Neural cell (in vitro differentiated cells): ENCODE data around the gene DPYD.
A peak's percentile ranks its signal among the peaks of the same experiment; 100 is the strongest.

Experiments
- EP300 ChIP-seq: fragments of 450-650 bp; conservative IDR thresholded peaks from 2 replicates; pipeline ENCODE4 v1.6.1; 2014; ENCODE audit warnings: antibody characterized with exemption, mild to moderate bottlenecking, moderate library complexity; ENCODE audit not compliant: poor library complexity, severe bottlenecking
- EZH2 ChIP-seq: fragments of 200-600, 300-800 bp; shearing (Covaris generic), sonication (generic); IDR thresholded peaks from 2 replicates; pipeline ENCODE4 v1.6.1; 2014; ENCODE audit warnings: antibody characterized with exemption, low read length, borderline replicate concordance, mild to moderate bottlenecking; ENCODE audit not compliant: insufficient read depth, poor library complexity, severe bottlenecking
- MXI1 ChIP-seq: fragments of 450-650 bp; conservative IDR thresholded peaks from 2 replicates; pipeline ENCODE4 v1.6.1; 2014; ENCODE audit warnings: antibody characterized with exemption, mild to moderate bottlenecking; ENCODE audit not compliant: poor library complexity, severe bottlenecking
- POLR2AphosphoS5 ChIP-seq: IDR thresholded peaks from 2 replicates; pipeline ENCODE4 v1.6.1; 2012
- RAD21 ChIP-seq: fragments of 450-650 bp; conservative IDR thresholded peaks from 2 replicates; pipeline ENCODE4 v1.6.1; 2014; ENCODE audit warnings: antibody characterized with exemption, mild to moderate bottlenecking, moderate library complexity
- REST ChIP-seq: IDR thresholded peaks from 2 replicates; pipeline ENCODE4 v1.6.1; 2012; ENCODE audit warnings: borderline replicate concordance
- TAF1 ChIP-seq: IDR thresholded peaks from 2 replicates; pipeline ENCODE4 v1.6.1; 2012; ENCODE audit warnings: low read depth
- TF ChIP-seq, protein P1 (sequence below): fragments of 450-650 bp; IDR thresholded peaks from 2 replicates; pipeline ENCODE4 v1.5.1; 2014; ENCODE audit warnings: antibody characterized with exemption, mild to moderate bottlenecking, moderate library complexity; ENCODE audit not compliant: poor library complexity, severe bottlenecking

DNA sequence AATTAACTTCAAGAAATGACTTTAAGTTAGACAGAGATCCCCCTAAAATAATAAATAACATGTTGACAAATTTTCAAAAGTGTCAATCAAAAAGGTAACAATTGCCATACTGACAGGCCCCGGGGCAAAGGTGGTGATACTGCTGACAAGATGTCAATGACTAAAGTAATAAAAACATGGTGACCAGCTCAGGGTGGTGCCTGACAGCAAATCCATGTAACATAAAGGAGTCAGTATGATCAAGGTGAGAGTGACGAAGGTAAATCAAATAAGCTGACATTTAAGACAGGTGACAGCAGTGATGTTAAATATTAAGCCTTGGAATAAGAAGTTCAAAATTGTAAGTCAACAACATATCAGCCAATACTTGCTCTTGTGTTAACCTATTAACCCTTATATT lies 387.5 kb downstream of the DPYD start:
- TF ChIP-seq, protein P1, sequence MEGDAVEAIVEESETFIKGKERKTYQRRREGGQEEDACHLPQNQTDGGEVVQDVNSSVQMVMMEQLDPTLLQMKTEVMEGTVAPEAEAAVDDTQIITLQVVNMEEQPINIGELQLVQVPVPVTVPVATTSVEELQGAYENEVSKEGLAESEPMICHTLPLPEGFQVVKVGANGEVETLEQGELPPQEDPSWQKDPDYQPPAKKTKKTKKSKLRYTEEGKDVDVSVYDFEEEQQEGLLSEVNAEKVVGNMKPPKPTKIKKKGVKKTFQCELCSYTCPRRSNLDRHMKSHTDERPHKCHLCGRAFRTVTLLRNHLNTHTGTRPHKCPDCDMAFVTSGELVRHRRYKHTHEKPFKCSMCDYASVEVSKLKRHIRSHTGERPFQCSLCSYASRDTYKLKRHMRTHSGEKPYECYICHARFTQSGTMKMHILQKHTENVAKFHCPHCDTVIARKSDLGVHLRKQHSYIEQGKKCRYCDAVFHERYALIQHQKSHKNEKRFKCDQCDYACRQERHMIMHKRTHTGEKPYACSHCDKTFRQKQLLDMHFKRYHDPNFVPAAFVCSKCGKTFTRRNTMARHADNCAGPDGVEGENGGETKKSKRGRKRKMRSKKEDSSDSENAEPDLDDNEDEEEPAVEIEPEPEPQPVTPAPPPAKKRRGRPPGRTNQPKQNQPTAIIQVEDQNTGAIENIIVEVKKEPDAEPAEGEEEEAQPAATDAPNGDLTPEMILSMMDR: no peak
- TF ChIP-seq POLR2AphosphoS5: no peak
- no peak for TF ChIP-seq RAD21
- peak; percentile 65 for TF ChIP-seq EP300
- TF ChIP-seq MXI1: no peak
- TF ChIP-seq REST: no peak
- no peak for TF ChIP-seq EZH2
- no peak for TF ChIP-seq TAF1
